ENCODE measurements around the gene LFNG.

Gene LFNG

DNA sequence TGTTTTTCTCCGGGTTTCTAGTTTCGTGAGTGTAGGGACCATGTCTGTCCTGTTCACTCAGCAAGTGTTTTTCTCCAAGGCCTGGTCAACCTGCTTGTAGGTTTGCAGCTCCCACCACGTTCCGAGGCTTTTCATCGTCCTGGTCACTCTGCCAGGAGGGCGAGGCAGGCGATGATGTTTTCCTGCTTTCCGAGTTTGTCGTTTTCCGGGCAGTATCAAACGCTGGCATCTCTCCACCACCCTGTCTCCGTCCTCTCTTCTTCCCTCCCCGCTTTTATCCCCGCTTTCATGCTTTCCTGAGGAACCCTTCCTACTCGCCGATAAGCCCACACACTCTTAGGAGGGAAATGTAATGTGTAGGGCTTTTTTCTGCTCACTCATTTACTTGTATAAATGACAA, 50.4 kb downstream of the LFNG start:
- no peak overlapping the region for H3K4me3 ChIP-seq (ENCODE audit: control insufficient read depth, low read depth, low read length)

DNA sequence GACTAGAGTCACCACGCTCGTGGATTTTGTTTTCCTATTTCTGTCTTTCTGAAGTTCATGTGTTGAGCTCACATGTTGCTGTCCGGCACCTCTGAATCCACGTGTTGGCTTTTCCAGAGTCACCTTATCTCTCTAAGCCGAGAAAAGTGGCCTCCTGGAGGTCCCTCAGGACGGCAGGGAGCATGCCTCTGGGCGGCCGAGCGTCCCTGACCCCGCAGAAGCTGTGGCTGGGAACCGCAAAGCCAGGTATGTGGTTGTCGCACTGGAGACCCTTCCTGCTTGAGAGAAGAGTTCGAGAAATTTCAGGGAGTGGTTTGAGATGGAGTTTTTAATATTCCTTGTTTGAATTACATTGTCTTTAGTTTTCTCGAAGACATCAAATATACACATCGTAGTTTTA, 51.8 kb downstream of the LFNG start:
- no peak overlapping the region for H3K4me3 ChIP-seq (ENCODE audit: control insufficient read depth, low read depth, low read length)
- no peak for DNase-seq (ENCODE audit: low read depth)
- TF ChIP-seq, protein P1, sequence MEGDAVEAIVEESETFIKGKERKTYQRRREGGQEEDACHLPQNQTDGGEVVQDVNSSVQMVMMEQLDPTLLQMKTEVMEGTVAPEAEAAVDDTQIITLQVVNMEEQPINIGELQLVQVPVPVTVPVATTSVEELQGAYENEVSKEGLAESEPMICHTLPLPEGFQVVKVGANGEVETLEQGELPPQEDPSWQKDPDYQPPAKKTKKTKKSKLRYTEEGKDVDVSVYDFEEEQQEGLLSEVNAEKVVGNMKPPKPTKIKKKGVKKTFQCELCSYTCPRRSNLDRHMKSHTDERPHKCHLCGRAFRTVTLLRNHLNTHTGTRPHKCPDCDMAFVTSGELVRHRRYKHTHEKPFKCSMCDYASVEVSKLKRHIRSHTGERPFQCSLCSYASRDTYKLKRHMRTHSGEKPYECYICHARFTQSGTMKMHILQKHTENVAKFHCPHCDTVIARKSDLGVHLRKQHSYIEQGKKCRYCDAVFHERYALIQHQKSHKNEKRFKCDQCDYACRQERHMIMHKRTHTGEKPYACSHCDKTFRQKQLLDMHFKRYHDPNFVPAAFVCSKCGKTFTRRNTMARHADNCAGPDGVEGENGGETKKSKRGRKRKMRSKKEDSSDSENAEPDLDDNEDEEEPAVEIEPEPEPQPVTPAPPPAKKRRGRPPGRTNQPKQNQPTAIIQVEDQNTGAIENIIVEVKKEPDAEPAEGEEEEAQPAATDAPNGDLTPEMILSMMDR (conservative IDR thresholded peaks at IDR 0.05; ENCODE audit: control insufficient read depth, insufficient read depth, low read depth, low read length), result no peak

More for the DNA sequence above, 50.4 kb downstream of the LFNG start:
- no peak for DNase-seq (ENCODE audit: low read depth)
- TF ChIP-seq, protein P1 (conservative IDR thresholded peaks at IDR 0.05; ENCODE audit: control insufficient read depth, insufficient read depth, low read depth, low read length), result no peak

DNA sequence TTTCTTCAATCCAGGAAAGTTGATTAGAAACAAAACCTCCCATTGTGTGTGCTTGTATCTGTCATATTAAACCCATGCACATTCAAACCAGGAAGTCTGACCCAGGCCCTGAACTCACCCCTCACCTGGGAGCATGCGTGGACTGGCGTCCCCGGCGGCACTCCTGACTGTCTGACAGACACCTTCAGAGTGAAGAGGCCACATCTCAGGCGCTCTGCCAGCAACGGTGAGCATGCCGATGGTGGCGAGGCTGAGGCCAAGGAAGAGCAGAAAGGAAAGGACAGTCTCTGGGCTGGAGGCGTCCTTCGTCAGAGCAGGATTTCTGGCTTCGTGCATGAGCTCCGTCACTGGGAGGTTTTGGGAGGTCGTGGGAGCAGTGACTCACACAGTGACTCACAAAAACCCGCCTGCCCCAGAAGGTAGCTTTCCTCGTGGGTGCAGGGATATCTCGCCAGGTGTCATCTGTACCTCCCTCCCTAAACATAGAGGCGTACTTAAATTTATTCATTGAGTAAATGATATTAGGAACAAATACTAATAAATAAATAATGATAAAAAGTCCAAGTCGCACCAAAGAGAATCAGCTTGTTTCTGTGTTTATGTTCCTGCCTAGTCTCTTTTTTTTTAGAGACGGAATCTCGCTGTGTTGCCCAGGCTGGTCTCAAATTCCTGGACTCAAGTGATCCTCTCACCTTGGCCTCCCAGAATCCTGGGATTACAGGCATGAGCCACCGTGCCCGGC, 52.7 kb downstream of the LFNG start:
- DNase-seq (ENCODE audit: low read depth), result peak; percentile 78
- no peak overlapping the region for H3K4me3 ChIP-seq (ENCODE audit: control insufficient read depth, low read depth, low read length)
- TF ChIP-seq, protein P1 (conservative IDR thresholded peaks at IDR 0.05; ENCODE audit: control insufficient read depth, insufficient read depth, low read depth, low read length), result no peak

DNA sequence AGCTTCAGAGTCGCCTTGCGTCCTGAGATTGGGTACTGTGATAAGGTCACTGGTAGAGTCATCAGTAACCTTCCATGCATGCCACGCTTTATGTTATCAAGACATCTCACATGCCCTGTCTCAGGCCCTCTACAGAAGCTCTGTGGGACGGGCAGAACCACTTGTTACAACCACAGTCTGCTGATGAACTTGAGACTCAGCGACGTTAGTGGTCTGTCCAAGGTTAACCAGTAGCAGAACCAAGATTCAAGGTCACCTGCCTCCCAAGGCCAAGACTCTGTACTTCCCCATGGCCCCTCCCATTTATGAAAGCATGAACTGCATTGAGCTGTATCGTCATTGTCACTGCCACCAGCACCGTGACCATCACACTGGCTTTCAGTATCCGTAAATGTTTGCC, 54.2 kb downstream of the LFNG start:
- DNase-seq (ENCODE audit: low read depth), result no peak
- H3K4me3 ChIP-seq (ENCODE audit: control insufficient read depth, low read depth, low read length), result no peak overlapping the region
- TF ChIP-seq, protein P1 (conservative IDR thresholded peaks at IDR 0.05; ENCODE audit: control insufficient read depth, insufficient read depth, low read depth, low read length), result no peak

DNA sequence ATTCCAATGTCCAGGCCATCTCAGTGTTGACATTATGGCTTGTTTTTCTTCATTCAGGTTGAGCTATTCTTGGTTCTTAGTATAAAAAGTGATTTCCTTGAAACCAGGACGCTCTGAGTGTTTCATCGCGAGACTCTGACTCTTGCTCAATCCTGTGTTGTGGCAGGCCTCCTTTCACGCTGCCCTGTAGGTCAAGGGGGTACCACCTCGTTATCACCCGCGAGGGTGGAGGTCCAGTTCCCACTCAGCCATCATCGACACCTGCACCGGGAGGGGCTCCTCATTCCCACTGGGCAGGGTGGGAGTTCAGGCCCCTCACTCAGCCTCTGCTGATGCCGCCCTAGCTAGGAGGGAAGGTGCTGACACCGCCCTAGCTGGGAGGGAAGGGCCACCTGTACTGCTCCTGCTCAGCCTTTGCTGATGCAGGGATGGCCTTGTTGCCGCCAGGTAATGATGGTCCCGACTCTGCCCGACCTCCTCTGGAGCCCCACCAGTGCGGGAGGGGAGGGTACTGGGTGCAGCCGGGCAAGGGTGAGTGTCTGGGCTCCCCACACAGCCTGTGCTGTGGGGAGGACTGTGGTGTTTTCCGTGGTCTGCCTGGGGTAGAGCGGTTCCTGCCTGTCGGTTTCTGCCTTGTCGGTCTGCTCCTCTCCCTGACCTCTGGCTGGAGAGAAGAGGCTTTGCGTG, 55.6 kb downstream of the LFNG start:
- H3K4me3 ChIP-seq (ENCODE audit: control insufficient read depth, low read depth, low read length), result no peak overlapping the region
- TF ChIP-seq, protein P1 (conservative IDR thresholded peaks at IDR 0.05; ENCODE audit: control insufficient read depth, insufficient read depth, low read depth, low read length), result no peak
- no peak for DNase-seq (ENCODE audit: low read depth)

DNA sequence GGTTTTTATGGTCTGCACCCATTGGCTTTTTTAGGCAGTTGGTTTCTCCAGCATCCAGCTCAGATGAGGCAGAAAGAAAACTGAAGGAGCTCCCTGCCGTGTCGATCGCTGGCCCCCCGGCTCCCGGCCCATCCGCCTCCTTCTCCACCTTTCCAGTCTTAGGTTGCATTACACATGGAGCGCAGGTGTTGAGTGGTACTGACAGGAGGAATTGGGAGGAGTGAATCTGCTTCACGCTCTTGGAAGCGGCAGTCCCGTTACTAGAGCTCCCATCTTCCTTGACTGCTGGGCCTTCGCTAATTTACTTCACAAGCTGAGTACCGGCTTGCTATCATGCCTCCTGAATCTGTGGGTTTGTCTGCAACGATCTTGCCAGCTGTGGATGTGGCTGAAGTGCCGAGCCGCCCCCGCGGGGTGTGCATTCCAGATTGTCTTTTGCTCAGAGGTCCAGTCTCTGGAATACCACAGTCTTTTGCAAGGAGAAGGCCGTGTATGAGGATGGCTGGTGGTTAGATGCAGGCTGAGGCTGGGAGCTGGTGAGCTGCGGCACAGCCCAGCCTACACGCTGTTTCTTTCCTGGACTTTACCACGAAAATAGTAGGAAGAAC, 56.3 kb downstream of the LFNG start:
- no peak overlapping the region for H3K4me3 ChIP-seq (ENCODE audit: control insufficient read depth, low read depth, low read length)
- TF ChIP-seq, protein P1 (conservative IDR thresholded peaks at IDR 0.05; ENCODE audit: control insufficient read depth, insufficient read depth, low read depth, low read length), result no peak
- DNase-seq (ENCODE audit: low read depth), result peak; percentile 64

Measured in fibroblast of mammary gland (primary cell).